Dendritic cell treated with granulocyte-macrophage colony-stimulating factor and Interleukin-4, amounts not matched to agents 40 ng/mL and 50 ng/mL, for 4 days (primary cell): ENCODE results near the gene TAPBPL.
"Not testable (repeated sequence)": the region's sequence is repeated elsewhere in the genome, so short reads cannot be mapped to it uniquely, and the experiment has no call there.

ENCODE experiments used
- H3K27ac Mint-ChIP-seq: one replicate; pipeline ENCODE4 v1.8.0; 2022; ENCODE audit warnings: mild to moderate bottlenecking, mixed read lengths
- H3K27me3 Mint-ChIP-seq: one replicate; pipeline ENCODE4 v1.8.0; 2022; ENCODE audit warnings: mild to moderate bottlenecking, mixed read lengths
- H3K36me3 Mint-ChIP-seq: one replicate; pipeline ENCODE4 v1.8.0; 2022; ENCODE audit warnings: low read depth, mixed read lengths
- H3K4me1 Mint-ChIP-seq: one replicate; pipeline ENCODE4 v1.8.0; 2022; ENCODE audit warnings: low read depth, mixed read lengths
- H3K4me3 Mint-ChIP-seq: one replicate; pipeline ENCODE4 v1.8.0; 2022; ENCODE audit warnings: mild to moderate bottlenecking, moderate library complexity, mixed read lengths
- H3K9me3 Mint-ChIP-seq: one replicate; pipeline ENCODE4 v1.8.0; 2022; ENCODE audit warnings: mixed read lengths
- intact Hi-C: fragments of 100-400 bp; cut with micrococcal nuclease; formaldehyde crosslinking; loops from one replicate; pipeline ENCODE4 v1.15.0; 2022

The TAPBPL gene

DNA sequence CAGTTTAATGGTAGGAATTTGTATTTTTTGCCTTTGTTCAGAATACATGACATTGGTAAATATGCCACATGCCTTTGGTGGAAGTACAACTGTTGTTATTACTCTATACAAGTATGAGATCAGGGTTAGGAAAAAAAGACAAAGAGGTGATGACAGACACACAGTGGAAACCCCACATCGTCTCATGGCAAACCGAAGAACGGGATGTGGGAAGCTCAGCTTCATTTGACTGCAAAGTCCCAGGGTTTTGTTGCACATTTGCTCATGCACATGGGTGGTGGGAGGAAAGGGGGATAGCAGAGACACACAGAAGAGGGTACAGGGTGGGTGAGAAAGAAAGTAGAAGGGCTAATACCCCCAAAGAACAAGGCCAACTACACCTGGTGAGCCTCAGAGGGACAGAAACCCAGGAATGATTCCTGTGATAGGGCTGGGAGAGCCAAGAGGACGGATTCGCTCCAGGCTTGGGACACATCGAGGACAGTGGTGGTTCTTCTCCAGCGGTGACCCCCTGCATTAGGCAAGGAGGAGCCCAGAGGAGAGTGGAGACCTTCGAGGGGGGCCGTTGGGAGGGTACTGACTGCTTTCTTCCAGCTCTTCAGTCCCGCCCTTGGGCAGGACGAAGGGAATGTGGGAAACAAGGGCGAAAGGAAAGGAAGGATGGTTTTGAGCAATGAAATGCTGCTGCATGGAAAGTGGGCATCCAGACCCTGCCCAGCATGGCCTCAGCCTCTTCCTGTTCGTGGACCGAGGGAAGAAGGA, 10.6 kb downstream of the TAPBPL start:
- Mint-ChIP-seq H3K4me1 (peaks cover 87% of the 10 kb centered on the region), H3K4me3 (peak overlapping the region; percentile 37), H3K36me3 (peaks cover 93% of the 10 kb centered on the region), H3K27me3 (no peaks in the 10 kb centered on the region), H3K27ac (peak overlapping the region; percentile 89), H3K9me3 (no peaks in the 10 kb centered on the region)
- intact Hi-C loops, result loop anchor here (1.0 to 5.0 kb wide), 2 partner anchors 10 to 125 kb away; partner anchors contain the start of gene TAPBPL

DNA sequence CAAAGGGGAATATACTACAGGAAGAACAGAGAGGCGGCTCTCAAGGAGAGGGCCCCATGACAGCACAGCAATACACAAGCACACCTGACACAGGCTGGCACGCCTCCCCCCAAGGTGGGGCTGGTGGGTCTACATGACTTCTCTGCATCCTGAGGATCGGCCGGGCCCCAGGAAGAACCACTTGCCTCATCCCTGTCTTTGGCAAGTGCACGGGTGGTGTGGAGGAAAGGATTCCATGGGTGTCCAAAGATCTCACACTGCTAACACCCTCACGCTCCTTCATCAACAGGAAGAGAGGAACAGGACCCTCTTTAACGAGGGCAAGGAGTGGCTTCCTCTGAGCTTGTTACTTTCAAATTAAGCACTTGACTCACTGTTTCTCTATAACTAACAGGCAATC, 11.4 kb downstream of the TAPBPL start:
- Mint-ChIP-seq H3K4me3 (no peak overlapping the region), H3K9me3 (no peaks in the 10 kb centered on the region), H3K4me1 (peaks cover 94% of the 10 kb centered on the region), H3K36me3 (peaks cover 91% of the 10 kb centered on the region), H3K27ac (peak overlapping the region; percentile 89), H3K27me3 (no peaks in the 10 kb centered on the region)
- intact Hi-C loops, result loop anchor here (5.0 kb wide), 1 partner anchor 126 kb away; no protein-coding TSS in a partner anchor

DNA sequence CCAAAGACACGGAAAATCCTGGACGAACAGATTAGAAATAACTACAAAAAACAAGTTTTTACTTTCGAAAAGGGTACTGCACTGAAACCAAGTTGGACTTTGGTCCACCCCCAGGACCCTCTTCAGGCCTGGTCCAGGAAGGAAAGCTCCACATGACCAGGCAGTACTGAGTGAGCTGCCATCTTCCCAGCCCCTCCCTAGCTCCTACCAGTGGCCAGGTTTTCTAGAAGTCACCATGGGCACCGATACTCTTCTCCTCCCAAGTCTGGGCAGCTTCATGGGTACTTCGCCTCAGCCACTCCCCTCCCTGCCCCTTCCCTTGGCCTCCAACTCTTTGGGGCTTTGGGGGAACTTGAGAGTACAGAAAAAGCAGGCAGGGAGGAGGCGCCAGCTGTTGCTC, 12.0 kb downstream of the TAPBPL start:
- Mint-ChIP-seq H3K36me3 (peaks cover 85% of the 10 kb centered on the region), H3K4me3 (no peak overlapping the region), H3K9me3 (no peaks in the 10 kb centered on the region), H3K27ac (peak overlapping the region; percentile 27), H3K27me3 (no peaks in the 10 kb centered on the region), H3K4me1 (peaks cover 94% of the 10 kb centered on the region)
- intact Hi-C loops, result loop anchor here (5.0 kb wide), 1 partner anchor 127 kb away; no protein-coding TSS in a partner anchor

DNA sequence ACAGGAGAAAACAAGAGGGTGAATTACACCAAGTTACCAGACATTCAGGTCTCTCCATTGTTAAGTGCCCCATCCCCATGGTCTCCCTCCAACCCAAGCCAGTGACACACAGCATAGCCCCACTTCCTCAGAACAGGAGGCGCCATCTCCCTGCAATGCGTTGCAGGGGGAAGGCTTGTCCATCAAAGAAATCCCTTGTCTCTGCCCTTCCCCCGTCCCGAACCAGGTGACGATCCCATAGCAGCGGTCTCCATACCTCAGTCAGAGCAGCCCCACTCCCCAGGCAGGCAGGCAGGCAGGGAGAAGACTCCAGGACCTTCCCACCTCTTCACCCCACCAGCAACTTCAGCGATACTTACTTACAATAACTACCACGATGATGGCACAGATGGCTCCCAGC, 12.7 kb downstream of the TAPBPL start:
- Mint-ChIP-seq H3K27me3 (no peaks in the 10 kb centered on the region), H3K4me1 (peaks cover 95% of the 10 kb centered on the region), H3K9me3 (no peaks in the 10 kb centered on the region), H3K4me3 (no peak overlapping the region), H3K36me3 (peaks cover 78% of the 10 kb centered on the region), H3K27ac (peak overlapping the region; percentile 27)
- intact Hi-C loops, result loop anchor here (5.0 kb wide), 1 partner anchor 127 kb away; no protein-coding TSS in a partner anchor

DNA sequence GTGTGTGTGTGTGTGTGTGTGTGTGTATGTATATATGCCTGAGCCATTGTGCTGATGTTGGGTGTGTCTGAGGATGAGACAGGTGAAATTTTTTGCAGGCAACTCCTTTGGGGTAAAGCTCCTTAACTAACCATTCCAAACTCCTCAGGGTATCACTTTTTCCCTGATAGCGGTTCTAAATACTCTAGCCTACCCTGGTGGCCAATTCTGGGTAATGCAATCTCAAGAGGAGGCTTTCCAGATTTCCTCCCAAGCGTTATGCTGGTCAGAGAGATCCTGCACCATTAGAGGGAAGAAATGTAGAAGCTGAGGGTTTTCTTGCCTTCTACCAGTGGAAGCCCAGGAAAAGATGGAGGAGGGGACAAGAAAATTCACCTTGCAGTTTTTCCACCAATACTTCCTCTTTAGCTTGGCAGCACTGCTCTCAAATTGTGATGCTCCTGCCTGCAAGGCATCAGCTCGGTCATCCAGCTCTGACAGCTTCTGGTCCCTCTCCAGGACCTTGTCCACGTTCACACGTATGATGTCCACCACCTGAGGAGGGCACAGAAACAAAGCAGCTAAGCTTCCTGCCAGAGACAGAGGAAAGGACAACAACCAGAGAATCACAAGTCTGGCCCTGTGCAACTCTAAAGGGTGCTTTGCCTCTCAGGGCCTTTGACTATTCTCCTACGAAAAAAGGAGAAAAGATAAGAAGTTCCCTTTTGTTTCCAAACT, 13.8 kb downstream of the TAPBPL start:
- intact Hi-C loops, result loop anchor here (1.0 kb wide), 1 partner anchor 42 kb away; no protein-coding TSS in a partner anchor
- H3K9me3 Mint-ChIP-seq, result no peaks in the 10 kb centered on the region
- no peak overlapping the region for H3K4me3 Mint-ChIP-seq
- H3K27ac Mint-ChIP-seq, result no peak overlapping the region
- H3K36me3 Mint-ChIP-seq, result peaks cover 78% of the 10 kb centered on the region
- no peaks in the 10 kb centered on the region for H3K27me3 Mint-ChIP-seq
- H3K4me1 Mint-ChIP-seq, result peaks cover 88% of the 10 kb centered on the region

DNA sequence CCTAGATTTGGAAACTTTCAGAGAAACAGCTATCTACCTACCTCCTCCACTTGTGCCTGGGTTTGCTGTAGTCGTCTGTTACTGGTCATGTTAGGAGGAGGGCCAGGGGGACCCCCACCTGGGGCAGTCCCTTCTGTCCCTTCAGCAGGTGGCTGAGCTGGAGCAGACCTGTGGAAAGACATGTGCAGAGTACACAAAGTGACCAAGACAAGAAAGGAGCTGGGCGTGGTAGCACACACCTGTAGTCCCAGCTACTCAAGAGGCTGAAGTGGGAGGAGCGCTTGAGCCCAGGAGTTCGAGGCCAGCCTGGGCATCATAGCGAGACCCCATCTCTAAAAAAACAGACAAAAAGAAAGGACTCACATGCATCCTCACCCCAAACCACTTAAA, 14.3 kb downstream of the TAPBPL start:
- intact Hi-C loops, result no loop called here
- Mint-ChIP-seq H3K9me3 (no peaks in the 10 kb centered on the region), H3K36me3 (peaks cover 73% of the 10 kb centered on the region), H3K4me3 (no peak overlapping the region), H3K27me3 (no peaks in the 10 kb centered on the region), H3K4me1 (peaks cover 86% of the 10 kb centered on the region), H3K27ac (no peak overlapping the region)

DNA sequence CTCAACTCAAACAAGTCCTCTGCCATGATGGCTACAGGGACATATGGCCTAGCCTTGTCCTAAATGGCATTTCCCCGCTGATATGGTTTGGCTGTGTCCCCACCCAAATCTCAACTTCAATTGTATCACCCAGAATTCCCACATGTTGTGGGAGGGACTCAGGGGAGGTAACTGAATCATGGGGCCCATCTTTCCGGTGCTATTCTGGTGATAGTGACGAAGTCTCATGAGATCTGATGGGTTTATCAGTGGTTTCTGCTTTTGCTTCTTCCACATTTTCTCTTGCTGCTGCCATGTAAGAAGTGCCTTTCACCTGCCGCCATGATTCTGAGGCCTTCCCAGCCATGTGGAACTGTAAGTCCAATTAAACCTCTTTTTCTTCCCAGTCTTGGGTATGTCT, 14.9 kb downstream of the TAPBPL start:
- intact Hi-C loops, H3K27ac Mint-ChIP-seq, H3K27me3 Mint-ChIP-seq, H3K4me3 Mint-ChIP-seq, H3K9me3 Mint-ChIP-seq: not testable (repeated sequence)
- Mint-ChIP-seq H3K36me3 (peaks cover 67% of the 10 kb centered on the region), H3K4me1 (peaks cover 84% of the 10 kb centered on the region)

DNA sequence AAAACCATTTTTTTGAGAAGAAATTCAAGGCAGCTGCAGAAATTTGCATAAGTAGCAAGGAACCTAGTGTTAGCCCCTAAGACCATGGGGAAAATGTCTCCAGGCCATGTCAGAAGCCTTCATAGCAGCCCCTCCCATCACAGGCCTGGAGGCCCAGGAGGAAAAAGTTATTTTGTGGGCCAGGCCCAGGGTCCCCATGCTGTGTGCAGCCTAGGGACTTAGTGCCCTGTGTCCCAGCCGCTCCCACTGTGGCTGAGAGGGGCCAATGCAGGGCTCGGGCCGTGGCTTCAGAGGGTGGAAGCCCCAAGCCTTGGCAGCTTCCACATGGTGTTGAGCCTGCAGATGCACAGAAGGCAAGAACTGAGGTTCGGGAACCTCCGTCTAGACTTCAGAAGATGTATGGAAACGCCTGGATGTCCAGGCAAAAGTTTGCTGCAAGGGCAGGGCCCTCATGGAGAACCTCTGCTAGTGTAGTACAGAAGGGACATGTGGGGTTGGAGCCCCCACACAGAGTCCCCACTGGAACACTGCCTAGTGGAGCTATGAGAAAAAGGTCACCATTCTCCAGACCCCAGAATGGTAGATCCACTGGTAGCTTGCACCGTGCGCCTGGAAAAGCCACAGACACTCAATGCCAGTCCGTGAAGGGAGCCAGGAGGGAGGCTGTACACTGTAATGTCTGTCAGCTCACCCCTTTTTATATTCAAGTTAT, 15.9 kb downstream of the TAPBPL start:
- H3K36me3 Mint-ChIP-seq, result peaks cover 58% of the 10 kb centered on the region
- intact Hi-C loops, result not testable (repeated sequence)

DNA sequence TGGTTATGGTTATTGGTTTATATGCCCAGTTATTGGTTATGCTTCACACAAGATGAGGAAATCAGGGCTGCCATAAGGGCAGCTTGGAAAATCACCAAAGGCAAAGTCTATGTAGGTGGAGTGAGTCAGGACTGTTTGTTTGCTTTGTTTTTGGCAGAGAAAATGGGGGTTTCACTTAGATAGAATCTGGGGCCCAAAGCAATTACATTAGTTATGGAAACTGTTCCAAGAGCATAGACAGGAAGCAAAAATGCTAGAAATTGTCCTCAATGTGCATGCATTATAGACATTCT, 16.4 kb downstream of the TAPBPL start:
- intact Hi-C loops, result no loop called here
- Mint-ChIP-seq H3K36me3 (peaks cover 53% of the 10 kb centered on the region), H3K4me3 (no peak overlapping the region), H3K4me1 (peaks cover 70% of the 10 kb centered on the region), H3K27ac (no peak overlapping the region), H3K9me3 (no peaks in the 10 kb centered on the region), H3K27me3 (no peaks in the 10 kb centered on the region)

More for the DNA sequence above, 15.9 kb downstream of the TAPBPL start:
- H3K9me3 Mint-ChIP-seq, H3K27me3 Mint-ChIP-seq, H3K27ac Mint-ChIP-seq, H3K4me3 Mint-ChIP-seq: not testable (repeated sequence)
- H3K4me1 Mint-ChIP-seq, result peaks cover 75% of the 10 kb centered on the region

DNA sequence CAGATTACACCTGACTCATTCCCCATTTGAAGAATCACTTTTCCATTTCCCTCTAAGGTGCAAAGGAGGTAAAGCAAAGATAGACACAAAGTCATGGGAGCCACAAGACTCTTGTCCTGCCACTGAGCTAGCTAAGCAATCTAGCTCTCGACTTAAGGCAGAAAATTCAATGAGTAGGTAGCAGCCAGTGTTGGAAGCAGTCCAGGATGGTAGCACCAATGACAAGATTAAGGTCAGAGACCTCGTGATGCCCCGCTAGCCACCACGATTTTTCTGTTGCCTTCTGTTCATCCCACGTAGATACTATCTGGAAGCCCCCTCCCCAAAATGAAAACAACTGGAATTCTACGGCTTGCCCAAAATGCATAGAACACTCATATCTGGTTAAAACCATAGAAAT, 17.2 kb downstream of the TAPBPL start:
- no peak overlapping the region for H3K27ac Mint-ChIP-seq
- H3K36me3 Mint-ChIP-seq, result peaks cover 44% of the 10 kb centered on the region
- H3K4me1 Mint-ChIP-seq, result peaks cover 61% of the 10 kb centered on the region
- no peaks in the 10 kb centered on the region for H3K9me3 Mint-ChIP-seq
- H3K4me3 Mint-ChIP-seq, result peak overlapping the region; percentile 82
- H3K27me3 Mint-ChIP-seq, result no peaks in the 10 kb centered on the region
- intact Hi-C loops, result no loop called here

DNA sequence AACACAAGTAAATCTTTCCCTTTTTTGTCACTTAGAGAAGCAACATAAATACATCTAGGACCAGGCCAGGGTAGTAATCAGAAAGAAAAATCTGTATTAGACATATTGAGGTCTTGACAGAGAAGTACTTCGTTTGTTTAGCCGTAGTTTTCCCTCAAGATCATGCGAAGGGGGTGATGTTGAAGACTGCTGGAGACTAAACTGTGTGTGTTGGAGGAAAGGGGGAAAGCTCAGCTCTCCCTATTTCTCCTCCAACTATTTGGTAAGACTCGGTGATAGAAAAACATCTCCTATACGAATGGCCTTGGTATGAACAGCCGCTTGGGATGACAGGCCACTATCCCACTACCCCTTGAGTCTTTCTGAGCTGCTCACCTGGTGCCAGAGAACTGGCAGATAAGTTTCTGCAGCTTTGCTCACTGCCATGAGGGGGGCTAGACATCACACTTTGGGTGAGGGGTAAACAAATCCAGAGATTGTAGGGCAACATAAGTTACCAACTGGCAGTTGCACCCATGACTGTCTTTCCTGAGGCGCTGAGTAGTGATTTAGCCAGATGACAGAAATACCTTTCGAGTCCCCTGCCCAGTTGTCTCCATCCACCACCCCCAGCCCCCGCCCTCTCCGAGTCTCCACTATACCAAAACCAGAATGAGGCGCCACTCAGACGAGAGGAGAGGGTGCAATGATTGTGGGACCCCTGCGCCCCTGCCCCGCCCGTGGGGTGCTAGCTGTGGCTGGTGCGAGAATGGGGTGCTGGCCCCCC, 17.9 kb downstream of the TAPBPL start:
- no peaks in the 10 kb centered on the region for H3K27me3 Mint-ChIP-seq
- intact Hi-C loops, result loop anchor here (2.0 to 10.0 kb wide), 2 partner anchors 25 to 65 kb away; partner anchors contain the start of genes GAPDH and NCAPD2
- peaks cover 54% of the 10 kb centered on the region for H3K4me1 Mint-ChIP-seq
- no peaks in the 10 kb centered on the region for H3K9me3 Mint-ChIP-seq
- H3K36me3 Mint-ChIP-seq, result peaks cover 37% of the 10 kb centered on the region
- peak overlapping the region; percentile 82 for H3K4me3 Mint-ChIP-seq
- H3K27ac Mint-ChIP-seq, result peak overlapping the region; percentile 94

DNA sequence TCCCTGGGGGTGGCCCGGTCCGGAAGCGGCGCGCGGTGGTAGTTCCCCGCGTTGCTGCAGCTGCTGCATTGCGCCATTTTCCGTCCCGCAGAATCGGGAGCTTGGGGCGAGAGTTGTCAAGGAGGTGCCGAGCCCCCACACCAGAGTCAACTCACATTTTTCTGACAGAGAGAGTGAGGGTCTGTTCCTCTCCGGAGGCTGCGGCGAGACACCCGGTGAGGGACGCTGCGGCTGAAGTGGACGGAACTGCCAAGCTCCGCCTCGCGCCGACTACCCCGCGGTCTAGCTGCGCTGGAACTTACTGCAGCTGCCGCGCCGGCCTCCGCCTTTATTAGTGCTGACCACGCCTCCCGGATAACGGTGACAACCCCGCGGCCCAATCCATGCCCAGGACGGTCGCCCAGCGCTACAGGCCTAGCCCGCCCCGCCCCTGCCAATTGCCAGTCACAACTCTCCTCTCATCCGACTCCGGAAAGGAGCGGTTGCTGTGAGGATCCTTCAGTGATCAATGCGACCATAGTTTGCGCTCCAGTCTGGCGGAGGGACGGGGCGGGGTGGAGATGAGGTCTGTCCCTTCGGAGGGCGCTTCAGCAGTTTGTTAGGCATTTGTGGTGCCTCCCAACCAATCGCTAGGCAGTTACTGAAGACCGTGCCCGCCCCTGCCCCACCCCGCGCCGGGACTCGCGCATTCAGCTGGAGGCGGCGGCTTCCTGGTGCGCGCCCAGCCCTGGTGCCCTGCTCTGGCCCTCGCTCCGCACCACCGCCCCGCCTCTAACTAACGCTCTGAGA, 18.7 kb downstream of the TAPBPL start, which contains the start of gene VAMP1:
VAMP1 (minus strand) TSS at position 303 of the 789 bp plus-strand sequence; CDS start at position 157, 146 bp downstream.
- peak within 1 kb of the TSS; percentile 94 for H3K27ac Mint-ChIP-seq
- intact Hi-C loops, result loop anchor here (2.0 to 10.0 kb wide), 2 partner anchors 24 to 64 kb away; partner anchors contain the start of genes GAPDH and NCAPD2
- H3K4me1 Mint-ChIP-seq, result peaks cover 51% of the 10 kb centered on the region
- no peaks in the 10 kb centered on the region for H3K9me3 Mint-ChIP-seq
- H3K4me3 Mint-ChIP-seq, result peak within 1 kb of the TSS; percentile 82
- H3K36me3 Mint-ChIP-seq, result peaks cover 31% of the 10 kb centered on the region
- peaks cover 2% of the 10 kb centered on the region for H3K27me3 Mint-ChIP-seq
